GM18858 (cell line): ENCODE data around the gene AIG1.
"Not testable (repeated sequence)": the region's sequence is repeated elsewhere in the genome, so short reads cannot be mapped to it uniquely, and the experiment has no call there.

Experiments
- ATAC-seq: cut with Tn5 transposase; IDR thresholded peaks from one replicate; pipeline ENCODE4 v1.9.1; 2021; ENCODE audit not compliant: unreplicated experiment

AIG1 gene

DNA sequence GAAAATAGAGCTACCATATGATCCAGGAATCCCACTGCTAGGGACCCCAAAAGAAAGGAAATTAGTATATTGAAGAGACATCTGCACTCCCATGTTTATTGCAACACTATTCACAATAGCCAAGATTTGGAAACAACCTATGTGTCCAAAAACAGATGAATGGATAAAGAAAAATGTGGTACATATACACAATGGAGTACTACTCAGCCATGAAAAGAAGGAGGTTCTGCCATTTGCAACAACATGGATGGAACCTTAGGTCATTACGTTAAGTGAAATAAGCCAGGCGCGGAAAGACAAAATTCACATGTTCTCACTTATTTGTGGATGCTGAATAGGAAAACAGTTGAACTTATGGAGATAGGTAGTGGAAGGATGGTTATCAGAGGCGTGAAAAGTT lies 252.5 kb downstream of the AIG1 start:
- no peak for ATAC-seq

DNA sequence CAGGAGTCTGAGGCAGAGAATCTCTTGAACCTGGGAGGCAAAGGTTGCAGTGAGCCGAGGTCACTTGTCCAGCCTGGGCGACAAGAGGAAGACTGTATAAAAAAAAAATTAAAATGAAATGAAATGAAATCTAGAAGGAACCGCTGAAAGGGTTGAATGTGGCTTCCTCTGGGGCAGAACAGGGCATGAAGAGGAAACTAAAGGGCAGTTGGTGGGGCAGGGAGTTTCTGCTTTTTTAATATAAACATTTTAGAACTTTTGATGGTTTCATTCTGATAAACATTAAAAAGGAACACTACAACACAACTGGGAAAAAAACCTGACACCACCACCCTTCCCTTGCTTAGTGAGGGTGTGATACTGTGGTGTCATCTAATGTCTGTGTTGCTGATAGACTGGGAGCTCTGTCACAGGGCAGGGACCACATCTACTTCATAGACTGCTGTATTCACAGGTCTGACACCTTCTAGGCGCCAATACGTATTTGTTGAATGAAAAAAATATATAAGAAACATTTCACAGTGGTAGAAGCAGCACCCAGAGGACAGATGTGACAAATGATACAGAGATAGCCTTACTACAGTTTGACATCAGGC lies 260.9 kb downstream of the AIG1 start:
- no peak for ATAC-seq

DNA sequence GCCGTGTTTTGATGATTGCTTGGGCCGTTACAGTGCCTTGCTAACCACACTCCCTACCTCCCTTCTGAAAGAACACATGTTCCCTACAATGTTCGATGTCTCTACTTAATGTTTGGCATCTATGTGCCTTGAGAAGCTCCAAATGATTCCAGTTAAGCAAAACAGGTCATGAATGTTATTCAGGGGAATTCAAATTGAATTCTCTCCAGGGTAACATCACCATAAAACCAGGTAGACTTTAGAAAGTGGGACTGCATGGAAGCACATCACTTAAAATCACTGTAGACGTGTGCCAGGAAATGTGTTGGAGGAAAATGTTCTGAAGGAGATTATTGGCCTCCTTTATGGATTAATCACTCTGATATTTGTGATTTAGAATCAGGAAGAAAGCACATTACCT lies 261.7 kb downstream of the AIG1 start:
- no peak for ATAC-seq

DNA sequence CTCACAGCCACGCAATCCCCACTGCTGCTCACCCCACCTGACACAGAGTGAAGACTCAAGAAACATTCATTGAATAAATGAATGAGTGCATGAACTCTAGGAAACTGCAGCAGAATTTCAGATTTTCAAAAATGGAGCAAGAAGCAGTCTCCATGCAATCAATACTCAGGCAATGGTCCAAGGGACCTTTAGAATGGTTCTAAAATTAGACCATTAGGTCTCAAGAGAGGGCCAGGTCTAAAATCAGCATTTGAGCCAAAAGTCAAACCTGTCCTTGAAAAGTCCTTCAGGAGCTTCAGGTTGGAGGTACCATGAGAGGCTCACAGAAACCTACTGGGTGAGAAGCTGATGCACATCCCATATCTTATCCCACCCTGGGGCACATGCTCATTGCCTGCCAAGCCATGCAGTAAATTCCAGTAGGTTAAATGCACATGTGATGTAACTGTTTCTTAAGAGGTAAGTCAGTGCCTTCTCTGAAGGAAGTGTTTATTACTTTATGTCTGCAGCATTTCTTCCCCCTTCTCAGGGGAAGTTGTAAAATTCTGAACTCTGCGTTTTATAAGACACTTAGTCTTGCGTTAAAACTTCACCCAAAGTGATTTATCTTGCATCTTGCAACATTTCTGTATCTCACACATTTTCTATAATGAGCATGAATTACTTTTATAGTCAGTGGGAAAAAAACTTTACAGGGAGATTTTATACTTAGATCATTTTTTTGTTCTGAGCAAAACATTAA lies 263.2 kb downstream of the AIG1 start:
- ATAC-seq = no peak

DNA sequence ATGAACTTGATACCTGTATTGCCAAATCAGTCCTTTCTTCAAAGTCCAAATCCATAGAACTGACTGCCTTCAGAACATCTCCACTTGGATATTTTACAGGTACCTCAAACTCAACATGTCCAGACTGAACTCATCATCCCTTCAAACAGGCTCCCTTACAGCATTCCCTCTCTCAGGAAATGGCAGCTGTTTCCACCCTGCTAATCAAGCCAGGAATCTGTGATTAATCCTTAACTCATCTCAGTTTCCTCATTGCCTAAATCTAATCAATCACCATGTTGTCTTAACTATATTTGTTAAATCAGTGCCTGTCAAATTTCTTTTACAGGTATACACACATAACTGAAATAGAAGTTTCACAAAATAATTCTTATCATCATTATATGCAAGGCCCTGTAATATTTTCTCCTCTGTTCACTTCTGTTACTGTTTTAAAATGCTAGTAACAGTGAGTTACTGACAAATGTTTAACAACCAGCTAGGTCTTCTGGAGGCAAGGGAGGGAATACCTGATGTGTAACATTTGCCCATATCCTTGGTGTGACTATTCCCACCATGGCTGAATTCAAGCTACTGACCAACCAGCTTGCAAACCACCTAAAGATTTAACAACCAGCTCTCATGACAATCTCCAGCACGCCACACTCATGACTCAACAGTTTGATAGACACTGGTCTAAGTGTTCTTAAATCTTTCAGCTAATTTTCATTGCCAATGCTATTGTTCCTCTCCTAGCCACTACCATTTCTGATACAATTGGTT lies 264.9 kb downstream of the AIG1 start:
- ATAC-seq = no peak

DNA sequence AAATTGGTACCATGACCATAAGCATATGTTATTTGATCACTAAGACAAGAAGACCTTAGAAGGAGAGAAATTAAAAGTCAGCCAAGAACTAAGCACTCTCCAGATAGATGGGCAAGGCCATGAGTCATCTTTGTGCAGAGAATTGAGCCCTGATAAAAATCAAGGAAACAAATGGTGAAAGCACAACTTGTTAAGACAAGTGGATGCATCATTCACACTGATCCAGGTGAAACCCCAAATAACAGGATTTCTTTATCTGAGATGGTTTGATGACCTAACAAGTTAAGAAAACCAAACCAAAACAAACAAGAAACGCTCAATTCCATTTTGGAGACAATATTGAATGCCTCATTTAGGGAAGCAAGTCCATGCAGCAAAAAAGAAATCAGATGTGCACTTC lies 268.2 kb downstream of the AIG1 start:
- ATAC-seq = no peak

DNA sequence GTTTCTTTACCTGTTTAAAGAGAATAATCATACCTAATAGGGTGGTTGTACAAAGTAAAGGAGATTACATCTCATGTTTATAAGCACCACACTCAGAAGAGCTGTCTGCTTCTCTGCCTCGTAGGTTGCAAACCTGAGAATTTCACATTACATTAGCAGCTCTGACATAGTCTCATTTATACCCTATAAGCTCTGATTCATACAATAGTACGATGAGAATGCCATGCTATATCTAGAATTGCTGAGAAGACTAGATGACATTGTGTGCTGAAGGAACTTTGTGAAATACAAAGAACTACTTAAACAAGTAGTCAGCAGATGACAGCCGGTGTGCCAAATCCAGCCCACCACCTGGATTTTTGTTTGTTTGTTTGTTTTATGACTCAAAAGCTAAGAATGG lies 268.6 kb downstream of the AIG1 start:
- no peak for ATAC-seq

DNA sequence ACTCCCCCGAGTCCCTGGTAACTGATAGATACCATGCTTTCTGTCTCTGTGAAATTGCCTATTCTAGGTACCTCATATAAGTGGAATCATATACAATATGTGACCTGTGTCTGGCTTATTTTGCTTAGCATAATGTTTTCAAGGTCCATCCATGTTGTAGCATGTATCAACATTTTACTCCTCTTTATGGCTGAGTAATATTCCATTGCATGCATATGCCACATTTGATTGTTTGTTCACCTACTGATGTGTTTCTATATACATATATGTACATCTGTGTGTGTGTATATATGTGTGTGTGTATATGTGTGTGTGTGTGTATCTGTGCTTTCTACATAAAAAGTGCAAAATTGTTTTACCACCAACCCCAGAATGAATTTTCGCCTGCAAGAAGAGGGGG lies 270.7 kb downstream of the AIG1 start:
- no peak for ATAC-seq

DNA sequence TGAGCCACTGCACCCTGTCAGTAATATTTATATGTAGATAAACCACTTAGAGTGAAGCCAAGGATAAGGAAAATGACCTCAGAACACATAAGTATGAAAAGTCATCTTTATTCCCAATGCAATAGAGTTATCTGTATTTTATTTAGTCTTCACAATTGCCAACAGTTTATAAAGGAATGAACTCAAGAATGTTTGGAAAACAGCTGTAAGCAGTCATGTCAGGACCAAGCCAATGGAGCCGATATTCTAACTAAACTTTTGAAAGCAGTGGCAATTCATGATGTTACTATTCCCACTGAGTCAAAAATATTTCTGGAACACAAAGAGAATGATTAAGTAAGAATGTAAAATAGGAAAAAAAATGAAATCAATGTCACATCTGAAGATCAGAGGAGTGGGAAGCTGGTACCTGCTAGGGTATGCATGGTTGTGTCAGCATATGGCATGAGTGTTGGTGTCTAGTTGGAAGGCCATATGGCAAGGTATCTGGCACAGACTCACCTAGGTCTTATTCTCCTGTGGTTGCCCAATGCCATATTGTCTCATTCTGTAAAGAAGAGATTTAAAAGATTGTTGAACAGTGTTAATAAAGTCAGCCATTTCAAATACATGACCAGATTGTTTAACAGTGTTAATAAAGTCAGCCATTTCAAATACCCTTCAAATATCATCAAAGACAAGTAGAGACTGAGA lies 271.6 kb downstream of the AIG1 start:
- no peak for ATAC-seq

DNA sequence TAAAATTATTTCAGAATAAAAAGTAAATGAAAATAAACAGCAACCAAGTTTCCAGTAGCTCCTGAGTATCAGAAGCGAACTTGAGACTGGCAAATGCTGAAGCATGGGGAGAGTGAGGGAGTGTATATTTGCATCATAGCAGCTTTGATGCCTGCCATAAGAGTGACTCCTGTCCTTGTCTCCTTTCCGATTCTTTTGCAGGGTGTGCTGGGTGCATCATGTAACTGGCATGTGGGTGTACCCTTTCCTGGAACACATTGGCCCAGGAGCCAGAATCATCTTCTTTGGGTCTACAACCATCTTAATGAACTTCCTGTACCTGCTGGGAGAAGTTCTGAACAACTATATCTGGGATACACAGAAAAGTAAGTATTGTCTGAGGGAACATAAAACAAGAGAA lies 272.4 kb downstream of the AIG1 start:
- ATAC-seq = no peak

DNA sequence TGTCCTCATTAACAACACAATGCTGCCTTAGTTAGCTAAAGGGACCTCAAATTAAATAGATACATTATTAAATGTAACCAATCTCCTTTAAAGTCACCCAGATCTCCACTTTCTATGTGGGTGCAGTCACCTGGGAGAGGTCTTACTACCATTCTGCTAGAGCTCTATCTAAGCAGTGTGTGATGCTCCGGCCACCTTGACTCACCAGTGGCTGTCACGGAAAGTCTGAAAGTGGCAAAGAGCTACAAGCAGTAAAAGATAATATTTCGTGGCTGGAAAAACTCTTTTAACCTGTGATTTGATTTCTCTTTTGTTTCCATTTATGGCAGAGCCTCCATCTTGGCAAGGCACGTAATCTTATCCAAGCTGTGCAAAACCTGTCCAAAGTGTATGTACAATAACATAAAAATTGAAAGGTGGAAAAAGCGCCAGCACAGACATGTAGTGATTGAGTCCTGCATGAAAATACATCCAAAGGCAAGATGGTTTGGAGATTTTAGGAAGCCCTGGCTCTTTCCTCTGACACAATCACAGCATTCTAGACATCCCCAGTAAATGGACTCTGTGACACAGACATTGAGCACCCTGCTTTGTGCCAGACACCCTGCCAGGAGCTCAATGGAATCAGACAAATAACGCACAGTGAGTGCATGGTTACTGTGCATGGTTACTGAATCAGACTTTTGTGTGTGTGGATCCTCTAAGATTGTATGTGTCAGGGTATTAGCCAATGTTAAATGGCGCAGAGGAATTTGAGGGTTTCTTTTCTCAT lies 273.2 kb downstream of the AIG1 start:
- no peak for ATAC-seq

DNA sequence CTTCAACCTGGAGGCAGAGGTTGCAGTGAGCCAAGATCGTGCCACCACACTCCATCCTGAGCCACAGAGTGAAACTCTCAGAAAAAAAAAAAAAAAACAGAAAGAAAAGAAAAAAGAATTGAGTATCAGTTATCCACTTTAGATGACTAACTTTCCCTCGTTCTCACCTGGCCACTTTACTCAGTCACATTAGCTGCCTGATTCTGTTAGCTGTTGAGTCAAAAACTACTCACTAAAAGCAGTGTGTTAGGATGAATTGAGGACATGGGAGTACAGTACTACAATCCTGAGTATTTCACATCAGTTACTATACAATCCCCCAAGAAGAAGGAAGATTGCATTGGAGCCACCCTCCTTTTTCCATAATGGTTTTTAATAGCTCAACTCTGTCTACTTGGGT lies 275.2 kb downstream of the AIG1 start:
- no peak for ATAC-seq

DNA sequence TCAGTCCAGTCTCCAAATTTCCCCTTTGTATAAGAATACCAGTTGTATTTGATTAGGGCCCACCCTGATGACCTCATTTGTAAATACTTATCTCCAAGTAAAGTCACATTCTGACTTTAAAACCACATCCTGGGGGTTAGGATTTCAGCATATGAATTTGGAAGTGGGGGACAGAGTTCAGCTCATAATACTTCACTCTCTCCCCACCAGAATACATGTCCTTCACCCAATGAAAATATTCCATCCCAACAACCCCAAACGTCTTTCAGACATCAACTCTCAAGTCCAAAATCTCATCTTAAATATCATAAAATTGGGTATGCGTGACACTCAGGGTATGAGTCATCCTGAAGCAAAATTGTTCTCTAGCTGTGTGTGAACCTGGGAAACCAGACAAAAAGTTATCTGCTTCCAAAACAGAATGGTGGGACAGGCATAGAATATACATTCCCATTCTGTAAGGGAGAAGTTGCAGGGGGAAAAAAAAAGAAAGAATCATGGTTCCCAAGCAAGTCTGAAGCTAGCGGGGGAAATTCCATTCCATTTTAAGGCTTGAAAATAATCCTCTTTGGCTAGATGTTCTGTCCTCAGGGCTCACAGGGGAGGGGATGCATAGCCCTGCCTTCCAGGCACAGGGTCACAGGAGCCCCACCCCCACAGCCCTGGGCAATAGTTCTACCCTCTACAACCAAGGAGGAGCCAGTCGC lies 275.9 kb downstream of the AIG1 start:
- no peak for ATAC-seq

DNA sequence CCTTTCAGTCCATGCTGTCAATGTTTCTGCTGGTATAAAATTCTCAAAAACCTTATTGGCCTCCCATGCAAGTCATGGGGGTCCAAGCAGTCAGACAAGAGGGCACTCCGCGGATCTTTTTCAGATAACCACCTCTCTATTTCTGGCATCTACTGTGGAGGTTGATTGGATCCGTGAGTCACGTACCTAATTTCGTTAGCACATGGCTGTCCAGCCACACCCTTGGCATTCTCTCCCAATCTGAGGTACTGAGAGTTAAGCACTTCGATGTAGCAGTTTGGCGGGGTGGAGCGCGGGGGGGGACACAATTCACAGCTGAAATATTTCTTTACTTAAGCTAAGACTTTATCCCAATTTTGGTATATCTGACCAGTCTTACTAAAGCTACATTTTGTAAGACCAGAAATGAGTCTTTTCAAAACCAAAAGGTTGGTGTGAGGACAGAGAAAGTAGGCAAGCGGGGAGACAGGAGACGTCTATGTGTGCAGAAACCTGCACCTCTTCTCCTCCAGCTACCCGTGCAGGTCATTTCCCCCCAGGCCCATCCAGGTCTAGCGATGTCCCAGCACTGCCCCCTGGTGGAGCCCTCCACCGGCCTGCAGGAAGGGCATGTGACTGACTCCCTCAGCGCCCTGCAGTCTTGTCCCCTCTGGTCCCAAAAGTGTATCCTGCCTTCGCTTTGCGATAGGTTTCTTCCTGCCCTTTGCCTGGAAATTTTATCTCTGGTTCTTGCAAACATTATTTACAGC lies 276.7 kb downstream of the AIG1 start:
- ATAC-seq = no peak

DNA sequence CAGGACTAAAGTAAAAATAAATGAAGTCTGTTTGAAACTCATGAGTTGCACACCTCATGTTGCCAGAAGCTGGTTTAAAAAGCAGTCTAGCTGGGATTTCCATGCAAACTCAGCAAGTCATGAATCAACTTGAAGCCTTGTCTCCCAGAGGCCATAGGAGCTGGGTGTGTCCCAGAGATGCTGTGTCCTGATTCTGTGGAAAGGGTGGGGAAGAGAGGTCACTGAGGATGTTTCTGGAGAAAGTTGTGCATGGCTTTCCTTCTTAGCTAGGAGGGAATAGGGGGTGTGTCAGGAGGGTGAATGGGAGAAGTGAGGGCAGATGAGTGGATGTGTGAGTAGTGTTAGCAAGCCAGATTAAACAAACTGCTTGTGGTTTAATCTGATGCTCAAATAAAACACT lies 278.5 kb downstream of the AIG1 start:
- no peak for ATAC-seq

DNA sequence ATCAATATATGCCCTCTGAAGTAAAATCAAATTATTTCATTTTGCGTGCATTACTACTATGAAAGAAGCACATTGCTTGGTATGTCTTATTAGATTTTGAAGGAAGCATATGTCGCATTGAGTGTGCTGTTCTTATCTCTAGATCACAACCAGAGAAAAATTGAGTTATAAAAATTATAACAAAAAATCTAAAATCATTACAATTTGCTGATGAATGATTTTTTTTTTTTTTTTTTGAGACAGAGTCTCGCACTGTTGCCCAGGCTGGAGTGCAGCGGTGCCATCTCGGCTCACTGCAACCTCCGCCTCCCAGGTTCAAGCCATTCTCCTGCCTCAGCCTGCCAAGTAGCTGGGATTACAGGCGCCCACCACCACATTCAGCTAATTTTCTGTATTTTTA lies 284.8 kb downstream of the AIG1 start:
- ATAC-seq = not testable (repeated sequence)

DNA sequence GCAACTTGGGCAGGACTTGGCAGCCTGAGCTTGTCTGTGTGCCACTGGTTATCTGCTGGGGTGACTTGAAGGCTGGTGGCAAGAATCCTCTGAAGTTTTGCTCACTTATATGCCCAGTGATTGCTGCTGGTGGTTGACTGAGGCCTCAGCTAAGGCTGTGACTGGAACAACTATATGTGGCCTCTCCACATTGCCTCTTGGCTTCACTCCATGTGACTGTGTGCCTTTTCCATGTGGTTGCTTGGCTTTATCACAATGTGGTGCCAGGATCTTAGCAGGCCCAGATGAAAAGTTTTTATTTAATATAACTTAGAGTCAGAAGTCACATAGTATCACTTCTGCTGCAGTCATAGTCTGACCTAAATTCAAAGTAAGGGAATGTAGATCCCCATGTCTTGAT lies 285.3 kb downstream of the AIG1 start:
- no peak for ATAC-seq

DNA sequence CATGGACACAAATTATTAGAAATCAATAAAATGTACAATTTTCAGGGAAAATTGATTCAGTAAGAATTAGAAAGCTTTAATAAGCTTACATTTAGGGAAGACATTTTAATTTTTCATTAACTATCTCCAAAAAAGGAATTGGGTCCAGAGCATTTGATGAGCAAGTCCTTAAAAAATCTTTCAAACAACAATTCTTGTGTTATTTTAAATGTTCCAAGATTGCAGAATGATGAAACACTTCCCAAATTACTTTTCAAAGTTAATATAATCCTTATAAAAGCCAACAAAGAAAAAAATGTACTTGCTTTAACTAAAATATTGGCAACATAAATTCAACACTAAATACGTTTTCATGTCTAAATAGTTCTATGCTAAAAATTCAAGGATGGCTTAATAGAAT lies 287.8 kb downstream of the AIG1 start:
- ATAC-seq = no peak

DNA sequence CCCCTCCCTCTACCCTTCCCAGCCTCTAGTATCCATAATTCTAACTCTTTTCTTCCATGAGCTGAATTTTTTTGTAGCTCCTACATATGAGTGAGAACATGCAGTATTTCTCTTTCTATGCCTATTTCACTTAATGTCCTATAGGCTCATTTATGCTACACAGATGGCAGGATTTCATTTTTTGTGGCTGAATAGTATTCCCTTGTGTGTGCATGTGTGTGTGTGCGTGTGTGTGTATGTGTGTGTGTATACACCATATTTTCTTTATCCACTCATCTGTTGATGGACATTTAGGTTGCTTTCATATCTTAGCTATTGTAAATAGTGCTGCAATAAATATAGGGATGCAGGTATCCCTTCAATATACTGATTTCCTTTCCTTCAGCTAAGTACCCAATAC lies 288.8 kb downstream of the AIG1 start:
- ATAC-seq = no peak
